ENCODE data around the gene TICAM1. TPM values are rescaled to one million over a fixed set of nuclear protein-coding genes. Genes with fewer than 3 reads are reported as not detected.
A peak's percentile ranks its signal among the peaks of the same experiment; 100 is the strongest.
"Not testable (repeated sequence)": the region's sequence is repeated elsewhere in the genome, so short reads cannot be mapped to it uniquely, and the experiment has no call there.

Gene TICAM1
- total RNA-seq, 2 donors from 2014 or later, result 2.9 to 4.6 TPM

GRCh38 chr19:4843647-4843965 is 12.1 kb upstream of the TICAM1 start:
- no peaks in the 10 kb centered on the region for H3K9me3 ChIP-seq (ENCODE audit: control insufficient read depth, low read length)
- Mint-ChIP-seq H3K4me3 (no peak overlapping the region), H3K4me1 (no peaks in the 10 kb centered on the region), H3K36me3 (ENCODE audit: low read depth) (peaks cover 75% of the 10 kb centered on the region), H3K27me3 (ENCODE audit: insufficient read depth) (no peaks in the 10 kb centered on the region), H3K9me3 (peaks cover 1% of the 10 kb centered on the region), H3K27ac (no peak overlapping the region)
- H3K4me1 ChIP-seq (ENCODE audit: control insufficient read depth, insufficient read depth, low read length), result no peaks in the 10 kb centered on the region
- peaks cover 69% of the 10 kb centered on the region for H3K36me3 ChIP-seq (ENCODE audit: control insufficient read depth, insufficient read depth, low read length)
- H3K4me3 ChIP-seq (ENCODE audit: low read length), result no peak overlapping the region
- no peaks in the 10 kb centered on the region for H3K27me3 ChIP-seq (ENCODE audit: control insufficient read depth, insufficient read depth, low read length, poor library complexity, severe bottlenecking)
- no peak for DNase-seq
- H3K9ac ChIP-seq (ENCODE audit: extremely low read depth, low read length, poor library complexity, severe bottlenecking), result no peak overlapping the region
- H3K27ac ChIP-seq (ENCODE audit: low read depth, low read length), result no peak overlapping the region
- TF ChIP-seq, protein P1, sequence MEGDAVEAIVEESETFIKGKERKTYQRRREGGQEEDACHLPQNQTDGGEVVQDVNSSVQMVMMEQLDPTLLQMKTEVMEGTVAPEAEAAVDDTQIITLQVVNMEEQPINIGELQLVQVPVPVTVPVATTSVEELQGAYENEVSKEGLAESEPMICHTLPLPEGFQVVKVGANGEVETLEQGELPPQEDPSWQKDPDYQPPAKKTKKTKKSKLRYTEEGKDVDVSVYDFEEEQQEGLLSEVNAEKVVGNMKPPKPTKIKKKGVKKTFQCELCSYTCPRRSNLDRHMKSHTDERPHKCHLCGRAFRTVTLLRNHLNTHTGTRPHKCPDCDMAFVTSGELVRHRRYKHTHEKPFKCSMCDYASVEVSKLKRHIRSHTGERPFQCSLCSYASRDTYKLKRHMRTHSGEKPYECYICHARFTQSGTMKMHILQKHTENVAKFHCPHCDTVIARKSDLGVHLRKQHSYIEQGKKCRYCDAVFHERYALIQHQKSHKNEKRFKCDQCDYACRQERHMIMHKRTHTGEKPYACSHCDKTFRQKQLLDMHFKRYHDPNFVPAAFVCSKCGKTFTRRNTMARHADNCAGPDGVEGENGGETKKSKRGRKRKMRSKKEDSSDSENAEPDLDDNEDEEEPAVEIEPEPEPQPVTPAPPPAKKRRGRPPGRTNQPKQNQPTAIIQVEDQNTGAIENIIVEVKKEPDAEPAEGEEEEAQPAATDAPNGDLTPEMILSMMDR (conservative IDR thresholded peaks at IDR 0.05), result no peak
- 95 to 96% methylated on average over 6 of the region's 6 CpGs for WGBS, 2 experiments (ENCODE audit: insufficient coverage in 1 of 2, insufficient read length in 1 of 2)

- Mint-ChIP-seq H3K27me3 (ENCODE audit: insufficient read depth) (no peaks in the 10 kb centered on the region), H3K9me3 (peaks cover 3% of the 10 kb centered on the region), H3K4me1 (no peaks in the 10 kb centered on the region), H3K4me3 (no peak overlapping the region), H3K36me3 (ENCODE audit: low read depth) (peaks cover 56% of the 10 kb centered on the region), H3K27ac (no peak overlapping the region)
- 96% methylated on average over 12 to 17 of the region's 17 CpGs for WGBS, 2 experiments (ENCODE audit: insufficient coverage in 1 of 2, insufficient read length in 1 of 2)
- no peaks in the 10 kb centered on the region for H3K4me1 ChIP-seq (ENCODE audit: control insufficient read depth, insufficient read depth, low read length)
- no peaks in the 10 kb centered on the region for H3K27me3 ChIP-seq (ENCODE audit: control insufficient read depth, insufficient read depth, low read length, poor library complexity, severe bottlenecking)
- TF ChIP-seq, protein P1 (conservative IDR thresholded peaks at IDR 0.05), result no peak
- no peak overlapping the region for H3K27ac ChIP-seq (ENCODE audit: low read depth, low read length)
- H3K4me3 ChIP-seq (ENCODE audit: low read length), result no peak overlapping the region
- peaks cover 50% of the 10 kb centered on the region for H3K36me3 ChIP-seq (ENCODE audit: control insufficient read depth, insufficient read depth, low read length)
- H3K9ac ChIP-seq (ENCODE audit: extremely low read depth, low read length, poor library complexity, severe bottlenecking), result no peak overlapping the region
- no peak for DNase-seq
- no peaks in the 10 kb centered on the region for H3K9me3 ChIP-seq (ENCODE audit: control insufficient read depth, low read length)
Measured at GRCh38 chr19:4839192-4839591, 7.7 kb upstream of the TICAM1 start.

DNA sequence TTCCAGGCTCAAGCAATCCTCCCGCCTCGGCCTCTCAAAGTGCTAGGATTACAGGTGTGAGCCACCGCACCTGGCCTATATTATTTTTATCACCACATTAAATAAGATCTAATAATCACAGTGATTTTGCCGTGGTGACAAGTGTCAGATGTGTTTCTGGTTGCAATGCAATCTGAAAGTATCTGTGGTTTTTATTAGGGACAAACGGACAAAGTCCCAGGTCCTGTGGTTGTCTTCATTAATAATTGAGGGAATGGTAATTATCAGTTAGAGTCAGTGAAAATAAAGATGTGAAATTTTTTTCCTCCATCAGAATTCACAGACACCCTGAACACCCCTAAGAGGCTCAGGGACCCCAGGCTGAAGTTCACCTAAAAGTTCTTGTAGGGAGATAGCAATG is 1.3 kb upstream of the TICAM1 start:
- Histone ChIP-seq H3K27ac (ENCODE audit: low read depth, low read length) (no peak overlapping the region), H3K9ac (ENCODE audit: extremely low read depth, low read length, poor library complexity, severe bottlenecking) (no peak overlapping the region), H3K4me1 (ENCODE audit: control insufficient read depth, insufficient read depth, low read length) (no peaks in the 10 kb centered on the region), H3K9me3 (ENCODE audit: control insufficient read depth, low read length) (no peaks in the 10 kb centered on the region), H3K36me3 (ENCODE audit: control insufficient read depth, insufficient read depth, low read length) (peaks cover 5% of the 10 kb centered on the region), H3K27me3 (ENCODE audit: control insufficient read depth, insufficient read depth, low read length, poor library complexity, severe bottlenecking) (peaks cover 9% of the 10 kb centered on the region), H3K4me3 (ENCODE audit: low read length) (no peak overlapping the region)
- peaks cover 6% of the 10 kb centered on the region for H3K36me3 Mint-ChIP-seq (ENCODE audit: low read depth)
- H3K4me3 Mint-ChIP-seq, result no peak overlapping the region
- peaks cover 19% of the 10 kb centered on the region for H3K27me3 Mint-ChIP-seq (ENCODE audit: insufficient read depth)
- no peak overlapping the region for H3K27ac Mint-ChIP-seq
- no peaks in the 10 kb centered on the region for H3K4me1 Mint-ChIP-seq
- TF ChIP-seq, protein P1 (conservative IDR thresholded peaks at IDR 0.05), result no peak
- WGBS, 2 experiments (ENCODE audit: insufficient coverage in 1 of 2, insufficient read length in 1 of 2), result 93% methylated on average over 2 to 5 of the region's 5 CpGs
- no peak for DNase-seq
- H3K9me3 Mint-ChIP-seq, result peaks cover 5% of the 10 kb centered on the region

DNA sequence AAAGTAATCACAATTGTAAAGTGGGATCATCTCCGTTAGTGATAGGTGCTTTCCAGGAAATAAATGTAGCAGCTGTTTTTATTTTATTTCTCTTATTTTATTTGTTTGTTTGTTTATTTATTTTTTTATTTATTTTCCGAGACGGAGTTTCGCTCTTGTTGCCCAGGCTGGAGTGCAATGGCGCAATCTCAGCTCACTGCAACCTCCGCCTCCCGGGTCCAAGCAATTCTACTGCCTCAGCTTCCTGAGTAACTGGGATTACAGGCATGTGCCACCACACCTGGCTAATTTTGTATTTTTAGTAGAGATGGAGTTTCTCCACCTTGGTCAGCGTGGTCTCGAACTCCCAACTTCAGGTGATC is 448 bp upstream of the TICAM1 start:
- not testable (repeated sequence) for H3K27ac ChIP-seq (ENCODE audit: low read depth, low read length); H3K27me3 ChIP-seq (ENCODE audit: control insufficient read depth, insufficient read depth, low read length, poor library complexity, severe bottlenecking); H3K4me1 ChIP-seq (ENCODE audit: control insufficient read depth, insufficient read depth, low read length); H3K9me3 Mint-ChIP-seq; H3K9me3 ChIP-seq (ENCODE audit: control insufficient read depth, low read length); H3K36me3 Mint-ChIP-seq (ENCODE audit: low read depth); H3K36me3 ChIP-seq (ENCODE audit: control insufficient read depth, insufficient read depth, low read length); H3K4me1 Mint-ChIP-seq; DNase-seq; H3K27ac Mint-ChIP-seq
- Histone ChIP-seq H3K9ac (ENCODE audit: extremely low read depth, low read length, poor library complexity, severe bottlenecking) (peak overlapping the region; percentile 49), H3K4me3 (ENCODE audit: low read length) (peak overlapping the region; percentile 79)
- Mint-ChIP-seq H3K27me3 (ENCODE audit: insufficient read depth) (peaks cover 19% of the 10 kb centered on the region), H3K4me3 (peak overlapping the region; percentile 52)
- WGBS, 2 experiments (ENCODE audit: insufficient coverage in 1 of 2, insufficient read length in 1 of 2), result 87 to 92% methylated on average over 6 to 9 of the region's 9 CpGs
